ENCODE measurements around the gene OXT. TPM values are rescaled to one million over a fixed set of nuclear protein-coding genes. Genes with fewer than 3 reads are reported as not detected.

Gene OXT
- total and polyA plus RNA-seq, 2 of the 13 experiments (the other 11 are each of a cell fraction or from before 2014, with no cell fraction given) = not detected

GRCh38 chr20:3107464-3108025, 36.1 kb downstream of the OXT start (continued):
- TF ChIP-seq PAXIP1 (CRISPR knock-in tag; conservative IDR thresholded peaks at IDR 0.05) (0 out of 2 replicates have a peak, but pooled peaks have one; percentile 5), ZNF441 (CRISPR knock-in tag; IDR thresholded peaks at IDR 0.05; ENCODE audit: borderline replicate concordance) (peak; percentile 57; the same call in 1 of the 2 replicates), EP300 (IDR thresholded peaks at IDR 0.05; ENCODE audit: low read depth in 2 of 2, low read length in 2 of 2) (no peak), EP300 (CRISPR knock-in tag; IDR thresholded peaks at IDR 0.05; ENCODE audit: borderline replicate concordance) (no peak), GABPB1 (CRISPR knock-in tag; IDR thresholded peaks at IDR 0.05) (0 out of 2 replicates have a peak, but pooled peaks have one; percentile 0), ETV6 (CRISPR knock-in tag; conservative IDR thresholded peaks at IDR 0.05) (no peak), ZNF691 (CRISPR knock-in tag; IDR thresholded peaks at IDR 0.05; ENCODE audit: borderline replicate concordance, low read depth) (no peak; the same call in 1 of the 2 replicates), ZNF530 (CRISPR knock-in tag; IDR thresholded peaks at IDR 0.05; ENCODE audit: low read depth) (no peak), AHR (CRISPR knock-in tag; IDR thresholded peaks at IDR 0.05) (no peak), BHLHE40 (IDR thresholded peaks at IDR 0.05; ENCODE audit: low read length) (no peak), ZNF713 (CRISPR knock-in tag; IDR thresholded peaks at IDR 0.05) (no peak), NR3C1 (CRISPR knock-in tag; IDR thresholded peaks at IDR 0.05) (no peak), NAIF1 (CRISPR knock-in tag; IDR thresholded peaks at IDR 0.05; ENCODE audit: borderline replicate concordance) (no peak), ZNF44 (CRISPR knock-in tag; IDR thresholded peaks at IDR 0.05) (peak; percentile 82; the same call in 1 of the 2 replicates), CHD2 (IDR thresholded peaks at IDR 0.05; ENCODE audit: low read depth, low read length) (0 out of 2 replicates have a peak, but pooled peaks have one; percentile 1), THAP7 (CRISPR knock-in tag; IDR thresholded peaks at IDR 0.05) (peak; percentile 47; the same call in 1 of the 2 replicates), ZNF775 (CRISPR knock-in tag; IDR thresholded peaks at IDR 0.05; ENCODE audit: borderline replicate concordance) (no peak), ZNF772 (CRISPR knock-in tag; IDR thresholded peaks at IDR 0.05) (peak; percentile 15; the same call in 1 of the 2 replicates), NR2F6 (IDR thresholded peaks at IDR 0.05) (no peak; the same call in 1 of the 2 replicates), NR2F6 (CRISPR knock-in tag; IDR thresholded peaks at IDR 0.05) (no peak), ZNF446 (CRISPR knock-in tag; IDR thresholded peaks at IDR 0.05) (0 out of 2 replicates have a peak, but pooled peaks have one; percentile 43), GTF3A (CRISPR knock-in tag; conservative IDR thresholded peaks at IDR 0.05) (no peak), MAFG (CRISPR knock-in tag; IDR thresholded peaks at IDR 0.05) (no peak), ZNF503 (CRISPR knock-in tag; IDR thresholded peaks at IDR 0.05) (no peak), EED (CRISPR knock-in tag; IDR thresholded peaks at IDR 0.05) (0 out of 2 replicates have a peak, but pooled peaks have one; percentile 19)
